ENCODE results near the gene MVD. TPM values are rescaled to one million over a fixed set of nuclear protein-coding genes. Genes with fewer than 3 reads are reported as not detected.
A peak's percentile ranks its signal among the peaks of the same experiment; 100 is the strongest.

Gene MVD
- total and polyA plus RNA-seq, 2 donors (not counting 1 experiment from before 2014, with no cell fraction given), result 35.9 to 204 TPM

DNA sequence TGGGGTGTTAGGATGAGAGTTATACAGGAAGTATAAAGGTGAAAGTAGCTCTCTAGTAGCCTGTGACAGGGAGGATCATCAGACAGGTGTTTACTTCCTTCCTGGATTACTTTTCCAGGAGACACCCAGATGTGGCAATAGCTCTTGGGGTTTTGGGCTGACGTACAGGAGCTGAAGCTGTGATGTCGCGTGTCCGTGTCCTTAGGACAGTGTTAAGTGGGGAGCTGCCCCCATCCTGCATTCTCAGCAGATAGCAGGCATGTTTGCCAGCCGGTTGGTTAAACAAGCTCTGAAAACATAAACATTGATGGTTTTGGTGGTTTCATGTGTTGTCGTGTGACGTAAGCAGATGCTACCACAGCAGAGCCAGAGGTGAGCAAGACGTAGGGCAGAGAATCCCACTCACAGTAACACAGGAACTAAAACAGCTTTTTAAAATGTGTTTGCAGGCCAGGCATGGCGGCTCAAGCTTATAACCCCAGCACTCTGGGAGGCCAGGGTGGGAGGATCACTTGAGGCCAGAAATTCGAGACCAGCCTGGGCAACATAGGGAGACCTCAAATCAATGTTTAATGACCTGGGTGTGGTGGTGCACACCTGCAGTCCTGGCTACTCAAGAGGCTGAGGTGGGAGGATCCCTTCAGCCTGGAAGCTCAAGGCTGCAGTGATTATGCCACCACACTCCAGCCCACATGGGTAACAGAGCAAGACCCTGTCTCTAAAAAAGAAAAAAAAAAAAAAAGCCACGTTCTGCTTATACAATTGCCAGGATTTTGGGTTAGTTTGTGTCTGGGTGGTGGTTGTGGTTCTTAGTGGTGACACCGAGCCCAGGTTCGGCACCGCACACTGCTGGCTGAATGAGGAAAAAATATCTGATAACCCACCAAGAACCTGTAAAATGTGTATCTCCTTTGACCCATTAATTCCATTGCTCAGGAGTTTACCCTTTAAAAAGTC is 42.8 kb downstream of the MVD start:
- no peaks in the 10 kb centered on the region for H3K4me1 ChIP-seq (ENCODE audit: control insufficient read depth, extremely low read depth, insufficient read depth, low read length)
- no peaks in the 10 kb centered on the region for H3K27me3 ChIP-seq (ENCODE audit: control insufficient read depth, insufficient read depth, low read length)
- H3K36me3 ChIP-seq (ENCODE audit: control insufficient read depth, insufficient read depth, low read length), result peaks cover 22% of the 10 kb centered on the region
- no peaks in the 10 kb centered on the region for H4K20me1 ChIP-seq (ENCODE audit: control insufficient read depth, extremely low read depth, insufficient read depth, low read length)
- TF ChIP-seq, protein P1, sequence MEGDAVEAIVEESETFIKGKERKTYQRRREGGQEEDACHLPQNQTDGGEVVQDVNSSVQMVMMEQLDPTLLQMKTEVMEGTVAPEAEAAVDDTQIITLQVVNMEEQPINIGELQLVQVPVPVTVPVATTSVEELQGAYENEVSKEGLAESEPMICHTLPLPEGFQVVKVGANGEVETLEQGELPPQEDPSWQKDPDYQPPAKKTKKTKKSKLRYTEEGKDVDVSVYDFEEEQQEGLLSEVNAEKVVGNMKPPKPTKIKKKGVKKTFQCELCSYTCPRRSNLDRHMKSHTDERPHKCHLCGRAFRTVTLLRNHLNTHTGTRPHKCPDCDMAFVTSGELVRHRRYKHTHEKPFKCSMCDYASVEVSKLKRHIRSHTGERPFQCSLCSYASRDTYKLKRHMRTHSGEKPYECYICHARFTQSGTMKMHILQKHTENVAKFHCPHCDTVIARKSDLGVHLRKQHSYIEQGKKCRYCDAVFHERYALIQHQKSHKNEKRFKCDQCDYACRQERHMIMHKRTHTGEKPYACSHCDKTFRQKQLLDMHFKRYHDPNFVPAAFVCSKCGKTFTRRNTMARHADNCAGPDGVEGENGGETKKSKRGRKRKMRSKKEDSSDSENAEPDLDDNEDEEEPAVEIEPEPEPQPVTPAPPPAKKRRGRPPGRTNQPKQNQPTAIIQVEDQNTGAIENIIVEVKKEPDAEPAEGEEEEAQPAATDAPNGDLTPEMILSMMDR (conservative IDR thresholded peaks at IDR 0.05 in 1 of 2, IDR thresholded peaks at IDR 0.05 in 1 of 2; ENCODE audit: low read depth in 1 of 2, low read length in 2 of 2), result no peak
- TF ChIP-seq EZH2 (IDR thresholded peaks at IDR 0.05; ENCODE audit: low read length, missing control alignments), result no peak
- DNase-seq (ENCODE audit: low read depth in 2 of 2), result peak; percentile 57 to 94
- no peak overlapping the region for H2AFZ ChIP-seq (ENCODE audit: low read length)
- no peak overlapping the region for H3K9ac ChIP-seq (ENCODE audit: insufficient read depth, low read length)
- H3K4me2 ChIP-seq (ENCODE audit: extremely low read depth, insufficient read depth, low read length), result no peak overlapping the region
- H3K79me2 ChIP-seq (ENCODE audit: control insufficient read depth, insufficient read depth, low read length), result peaks cover 2% of the 10 kb centered on the region
- H3K27ac ChIP-seq (ENCODE audit: insufficient read depth, low read length), result no peak overlapping the region
- no peak overlapping the region for H3K4me3 ChIP-seq (replicated peaks in 1 of 4; ENCODE audit: control extremely low read depth in 1 of 4, insufficient read depth in 1 of 4, low read depth in 3 of 4, low read length in 4 of 4)
- H3K9me3 ChIP-seq (ENCODE audit: control insufficient read depth, insufficient read depth, low read depth, low read length), result no peaks in the 10 kb centered on the region

DNA sequence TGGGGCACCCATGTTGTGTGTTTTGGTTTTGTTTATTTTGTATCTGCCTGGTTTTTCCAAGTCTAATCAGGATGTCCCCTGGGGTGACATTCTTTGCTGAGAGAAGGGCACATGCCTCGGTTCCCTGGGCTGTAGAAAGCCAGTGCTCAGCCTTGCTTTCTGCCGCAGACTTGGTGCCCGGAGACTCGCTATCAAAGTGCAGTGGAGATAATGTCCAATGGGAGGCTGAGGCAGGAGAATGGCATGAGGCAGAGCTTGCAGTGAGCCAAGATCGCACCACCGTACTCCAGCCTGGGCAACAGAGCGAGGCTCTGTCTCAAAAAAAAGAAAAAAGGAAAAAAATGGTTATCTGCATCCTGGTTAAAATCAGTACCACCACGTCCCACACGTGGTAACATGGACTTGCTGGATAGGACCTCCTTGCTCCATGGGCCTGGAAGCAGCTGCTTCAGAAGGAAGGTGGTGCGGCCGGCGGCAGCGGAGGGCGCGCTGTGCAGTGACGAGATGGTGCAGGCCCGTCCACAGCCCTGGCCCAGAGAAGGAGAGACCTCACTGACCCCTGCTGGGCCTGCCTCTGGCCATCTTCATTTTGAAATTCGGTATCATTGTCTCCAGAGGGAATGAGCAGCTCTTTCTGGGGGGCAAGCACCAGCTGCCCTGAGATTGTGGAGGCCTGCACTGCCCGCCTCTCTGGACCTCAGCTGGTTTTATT is 43.8 kb downstream of the MVD start:
- Histone ChIP-seq H3K4me1 (ENCODE audit: control insufficient read depth, extremely low read depth, insufficient read depth, low read length) (peaks cover 2% of the 10 kb centered on the region), H3K79me2 (ENCODE audit: control insufficient read depth, insufficient read depth, low read length) (peaks cover 2% of the 10 kb centered on the region), H3K9ac (ENCODE audit: insufficient read depth, low read length) (no peak overlapping the region), H3K27ac (ENCODE audit: insufficient read depth, low read length) (no peak overlapping the region), H3K36me3 (ENCODE audit: control insufficient read depth, insufficient read depth, low read length) (peaks cover 16% of the 10 kb centered on the region), H3K27me3 (ENCODE audit: control insufficient read depth, insufficient read depth, low read length) (no peaks in the 10 kb centered on the region), H2AFZ (ENCODE audit: low read length) (no peak overlapping the region), H4K20me1 (ENCODE audit: control insufficient read depth, extremely low read depth, insufficient read depth, low read length) (no peaks in the 10 kb centered on the region), H3K4me2 (ENCODE audit: extremely low read depth, insufficient read depth, low read length) (no peak overlapping the region), H3K9me3 (ENCODE audit: control insufficient read depth, insufficient read depth, low read depth, low read length) (no peaks in the 10 kb centered on the region), H3K4me3 (replicated peaks in 1 of 4; ENCODE audit: control extremely low read depth in 1 of 4, insufficient read depth in 1 of 4, low read depth in 3 of 4, low read length in 4 of 4) (no peak overlapping the region)
- DNase-seq (ENCODE audit: low read depth in 2 of 2), result no peak
- TF ChIP-seq EZH2 (IDR thresholded peaks at IDR 0.05; ENCODE audit: low read length, missing control alignments), result no peak
- TF ChIP-seq, protein P1 (conservative IDR thresholded peaks at IDR 0.05 in 1 of 2, IDR thresholded peaks at IDR 0.05 in 1 of 2; ENCODE audit: low read depth in 1 of 2, low read length in 2 of 2), result no peak

All from fibroblast of lung (primary cell).